Measurements from ENCODE around the gene CAMTA1.

The CAMTA1 gene

GRCh38 chr1:7077136-7077535 lies 291.9 kb downstream of the CAMTA1 start:
- DNase-seq (ENCODE audit: low read depth) = no peak

GRCh38 chr1:7077970-7078369 lies 292.7 kb downstream of the CAMTA1 start:
- DNase-seq (ENCODE audit: low read depth) = no peak

- no peak for DNase-seq (ENCODE audit: low read depth)
Measured at GRCh38 chr1:7079637-7080036, 294.4 kb downstream of the CAMTA1 start.

- no peak for DNase-seq (ENCODE audit: low read depth)
Measured at GRCh38 chr1:7084232-7084894, 299.1 kb downstream of the CAMTA1 start.

- no peak for DNase-seq (ENCODE audit: low read depth)
Measured at GRCh38 chr1:7085521-7085920, 300.3 kb downstream of the CAMTA1 start.

- DNase-seq (ENCODE audit: low read depth) = no peak
Measured at GRCh38 chr1:7086106-7086505, 300.9 kb downstream of the CAMTA1 start.

GRCh38 chr1:7087888-7088287 lies 302.6 kb downstream of the CAMTA1 start:
- DNase-seq (ENCODE audit: low read depth) = no peak

- no peak for DNase-seq (ENCODE audit: low read depth)
Measured at GRCh38 chr1:7089497-7089896, 304.2 kb downstream of the CAMTA1 start.

- no peak for DNase-seq (ENCODE audit: low read depth)
Measured at GRCh38 chr1:7093297-7093696, 308.0 kb downstream of the CAMTA1 start.

GRCh38 chr1:7094086-7094485 lies 308.8 kb downstream of the CAMTA1 start:
- DNase-seq (ENCODE audit: low read depth) = no peak

GRCh38 chr1:7094509-7094908 lies 309.3 kb downstream of the CAMTA1 start:
- DNase-seq (ENCODE audit: low read depth) = no peak

GRCh38 chr1:7095343-7095964 lies 310.2 kb downstream of the CAMTA1 start:
- DNase-seq (ENCODE audit: low read depth) = no peak

GRCh38 chr1:7097938-7098592 lies 312.8 kb downstream of the CAMTA1 start:
- DNase-seq (ENCODE audit: low read depth) = no peak

- no peak for DNase-seq (ENCODE audit: low read depth)
Measured at GRCh38 chr1:7098641-7099040, 313.4 kb downstream of the CAMTA1 start.

- DNase-seq (ENCODE audit: low read depth) = no peak
Measured at GRCh38 chr1:7100479-7100878, 315.2 kb downstream of the CAMTA1 start.

GRCh38 chr1:7101187-7101586 lies 315.9 kb downstream of the CAMTA1 start:
- no peak for DNase-seq (ENCODE audit: low read depth)

- no peak for DNase-seq (ENCODE audit: low read depth)
Measured at GRCh38 chr1:7103361-7103782, 318.1 kb downstream of the CAMTA1 start.

- DNase-seq (ENCODE audit: low read depth) = no peak
Measured at GRCh38 chr1:7103874-7104273, 318.6 kb downstream of the CAMTA1 start.

- DNase-seq (ENCODE audit: low read depth) = no peak
Measured at GRCh38 chr1:7104339-7104738, 319.1 kb downstream of the CAMTA1 start.

GRCh38 chr1:7105269-7105668 lies 320.0 kb downstream of the CAMTA1 start:
- DNase-seq (ENCODE audit: low read depth) = no peak

- no peak for DNase-seq (ENCODE audit: low read depth)
Measured at GRCh38 chr1:7106442-7107108, 321.3 kb downstream of the CAMTA1 start.

GRCh38 chr1:7107109-7107830 lies 322.0 kb downstream of the CAMTA1 start:
- DNase-seq (ENCODE audit: low read depth) = no peak
